Heart right ventricle (tissue), 16 donors: ENCODE data around the gene ZBP1. TPM values are rescaled to one million over a fixed set of nuclear protein-coding genes. Genes with fewer than 3 reads are reported as not detected.

Experiments
- ATAC-seq, 8 donors: fragments of 200-7000 bp; cut with Tn5 transposase; one replicate each; pipeline ENCODE4 v1.9.1; 2020; ENCODE audit warnings: mild to moderate bottlenecking in 8 of 8, moderate library complexity in 8 of 8, moderate number of reproducible peaks in 1 of 8
- DNase-seq, 2 donors: peaks; one replicate each; pipeline ENCODE4 v3.0.0-alpha.2; 2020
- H3K27ac ChIP-seq, 10 donors: fragments of 200-600 bp; sonication (generic) in 2 of 10; one replicate each; pipeline versions ENCODE4 v1.5.0 to v1.8.0; 2020 to 2022; ENCODE audit warnings: mild to moderate bottlenecking in 3 of 10
- H3K27me3 ChIP-seq, 7 donors: fragments of 200-600 bp; one replicate each; pipeline ENCODE4 v1.8.0; 2021 to 2022; ENCODE audit warnings: mild to moderate bottlenecking in 2 of 7
- H3K36me3 ChIP-seq, 9 donors: fragments of 200-600 bp; sonication (generic) in 1 of 9; one replicate each; pipeline versions ENCODE4 v1.5.0 to v1.8.0; 2020 to 2022; ENCODE audit warnings: mild to moderate bottlenecking in 2 of 9
- H3K4me1 ChIP-seq, 9 donors: fragments of 200-600 bp; sonication (generic) in 1 of 9; one replicate each; pipeline versions ENCODE4 v1.5.0 to v1.8.0; 2020 to 2022; ENCODE audit warnings: mild to moderate bottlenecking in 4 of 9
- H3K4me3 ChIP-seq, 10 donors: fragments of 200-600 bp; sonication (generic) in 2 of 10; one replicate each; pipeline versions ENCODE4 v1.5.0 to v1.8.0; 2020 to 2022; ENCODE audit warnings: mild to moderate bottlenecking in 7 of 10, moderate library complexity in 2 of 10
- H3K9me3 ChIP-seq, 11 donors: fragments of 200-600 bp in 10 of 11; sonication (generic) in 2 of 11; one replicate each; pipeline versions ENCODE4 v1.5.0 to v1.8.0; 2013 to 2022; ENCODE audit warnings: mild to moderate bottlenecking in 2 of 11, control low read depth in 1 of 11, moderate library complexity in 1 of 11
- WGBS, 2 donors: extraction: QIAGEN DNeasy Blood & Tissue Kit; methylation state at CpG; one replicate each; pipeline ENCODE4 v1.1.7; 2013; ENCODE audit warnings: inconsistent platforms in 1 of 2; 5-methylcytosine and 5-hydroxymethylcytosine counted together
- intact Hi-C, 10 donors: fragments of 100-400 bp; cut with DNase I; formaldehyde crosslinking; loops; one replicate each; pipeline versions ENCODE4 v1.11.1 to v1.14.2; 2022
- polyA plus RNA-seq, 2 donors: library from polyadenylated mRNA; stranded (reverse); fragments of 200-250 nt; gene quantifications; one replicate each; pipeline ENCODE4 v1.2.3, GENCODE V29; 2013
- total RNA-seq, 10 donors: library from RNA; stranded (reverse); fragmentation: NEBNext Ultra II Directional in 3 of 10; extraction: Animal tissue kit (Norgen Biotek cat#: 25700) in 3 of 10; gene quantifications; one replicate each; pipeline versions ENCODE4 v1.2.1 to v1.2.4, GENCODE V29; 2021 to 2023
- TF ChIP-seq, protein P1 (sequence below), 9 donors: fragments of 200-600 bp; sonication (generic) in 2 of 9; IDR thresholded peaks; one replicate each; pipeline versions ENCODE4 v1.5.0 to v1.8.0; 2021 to 2022; ENCODE audit warnings: antibody characterized with exemption in 9 of 9, mild to moderate bottlenecking in 5 of 9, moderate library complexity in 1 of 9
- donor health status: Arrhythmogenic right ventricular cardiomyopathy.
- donor health status: ischemic (EF 13 %, LVEDD 7.1; RV severe dilation, severe dysfunction).
- donor health status: healthy with polysubstance abuse.
- donor health status: DM: no; HTN: yes; CAD: no.
- donor health status: DM: no; HTN: no; CAD: no.
- donor health status: ischemic (EF 25% LVEDD 6.9; RV normal size, moderate dysfunction).
- donor health status: ischemic (EF 25% LVEDD 5.7; RV mildly dilated, moderate dysfunction).
- donor health status: healthy.
- donor health status: DM: yes; HTN: yes; CAD: no.
- donor health status: Ischemic cardiomyopathy.
- donor health status: ischemic (EF 35%, LVEDD 5.7; RV mildly dilated, moderate dysfunction).
- donor health status: nonischemic (EF 11% LVEDD 7.7; RV severe dilation, severe dysfunction).
- donor health status: DM: yes; HTN: yes; CAD: no.
- donor health status: PGD.
- donor health status: ischemic (EF 29% LVEDD 5.4; RV normal size, mild dysfunction).
- donor health status: nonischemic (EF 23%, LVEDD 6.1; RV moderate dilation, normal function).

ZBP1 gene
- total and polyA plus RNA-seq, 12 donors: 0.13 to 1.2 (median 0.31) TPM; not detected in 2

GRCh38 chr20:57586943-57587277 lies 33.3 kb downstream of the ZBP1 start:
- no peak overlapping the region for H3K4me3 ChIP-seq
- H3K4me1 ChIP-seq: peaks cover 0 to 11% (median 0%) of the 10 kb centered on the region in 9 donors
- intact Hi-C loops: no loop called here
- WGBS, 2 donors: 83 to 87% methylated on average over 10 of the region's 10 CpGs
- peaks cover 0 to 12% (median 6%) of the 10 kb centered on the region in 11 donors for H3K9me3 ChIP-seq
- peaks cover 0 to 48% (median 35%) of the 10 kb centered on the region in 7 donors for H3K27me3 ChIP-seq
- ATAC-seq: no peak
- TF ChIP-seq, protein P1, sequence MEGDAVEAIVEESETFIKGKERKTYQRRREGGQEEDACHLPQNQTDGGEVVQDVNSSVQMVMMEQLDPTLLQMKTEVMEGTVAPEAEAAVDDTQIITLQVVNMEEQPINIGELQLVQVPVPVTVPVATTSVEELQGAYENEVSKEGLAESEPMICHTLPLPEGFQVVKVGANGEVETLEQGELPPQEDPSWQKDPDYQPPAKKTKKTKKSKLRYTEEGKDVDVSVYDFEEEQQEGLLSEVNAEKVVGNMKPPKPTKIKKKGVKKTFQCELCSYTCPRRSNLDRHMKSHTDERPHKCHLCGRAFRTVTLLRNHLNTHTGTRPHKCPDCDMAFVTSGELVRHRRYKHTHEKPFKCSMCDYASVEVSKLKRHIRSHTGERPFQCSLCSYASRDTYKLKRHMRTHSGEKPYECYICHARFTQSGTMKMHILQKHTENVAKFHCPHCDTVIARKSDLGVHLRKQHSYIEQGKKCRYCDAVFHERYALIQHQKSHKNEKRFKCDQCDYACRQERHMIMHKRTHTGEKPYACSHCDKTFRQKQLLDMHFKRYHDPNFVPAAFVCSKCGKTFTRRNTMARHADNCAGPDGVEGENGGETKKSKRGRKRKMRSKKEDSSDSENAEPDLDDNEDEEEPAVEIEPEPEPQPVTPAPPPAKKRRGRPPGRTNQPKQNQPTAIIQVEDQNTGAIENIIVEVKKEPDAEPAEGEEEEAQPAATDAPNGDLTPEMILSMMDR (IDR thresholded peaks at IDR 0.05): no peak
- no peak for DNase-seq
- no peak overlapping the region for H3K27ac ChIP-seq
- H3K36me3 ChIP-seq: no peaks in the 10 kb centered on the region

DNA sequence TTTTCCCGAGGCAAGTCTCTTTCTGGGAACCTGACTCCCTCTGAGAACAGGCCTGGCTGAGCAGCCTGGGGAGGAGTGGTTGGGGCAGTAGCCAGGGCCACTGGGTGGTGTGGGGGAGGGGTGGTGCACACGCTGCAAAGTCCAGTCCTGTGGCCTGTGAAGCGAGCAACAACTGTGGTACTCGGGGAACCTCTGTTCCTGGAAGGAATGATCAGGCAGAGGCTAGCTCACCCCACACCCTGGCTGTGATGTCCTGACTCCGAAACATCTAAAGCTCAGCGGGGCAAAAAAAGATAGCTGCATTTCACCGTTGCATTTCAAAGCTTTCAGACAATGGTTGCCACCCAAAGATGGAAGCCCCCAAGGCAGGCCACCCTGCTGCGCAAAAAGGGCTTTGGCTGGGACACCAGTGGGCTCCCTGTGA lies 33.8 kb downstream of the ZBP1 start:
- 53 to 54% methylated on average over 8 of the region's 8 CpGs for WGBS, 2 donors
- DNase-seq (peak in 1 of 2 donors; percentile 13), ATAC-seq (peak in 2 of 8 donors; percentile 16 to 36)
- intact Hi-C loops: no loop called here
- H3K27me3 ChIP-seq: peaks cover 0 to 53% (median 38%) of the 10 kb centered on the region in 7 donors
- TF ChIP-seq, protein P1 (IDR thresholded peaks at IDR 0.05): no peak
- H3K36me3 ChIP-seq: no peaks in the 10 kb centered on the region
- H3K9me3 ChIP-seq: peaks cover 0 to 12% (median 6%) of the 10 kb centered on the region in 11 donors
- H3K4me3 ChIP-seq: no peak overlapping the region
- peaks cover 0 to 12% (median 0%) of the 10 kb centered on the region in 9 donors for H3K4me1 ChIP-seq
- H3K27ac ChIP-seq: no peak overlapping the region

DNA sequence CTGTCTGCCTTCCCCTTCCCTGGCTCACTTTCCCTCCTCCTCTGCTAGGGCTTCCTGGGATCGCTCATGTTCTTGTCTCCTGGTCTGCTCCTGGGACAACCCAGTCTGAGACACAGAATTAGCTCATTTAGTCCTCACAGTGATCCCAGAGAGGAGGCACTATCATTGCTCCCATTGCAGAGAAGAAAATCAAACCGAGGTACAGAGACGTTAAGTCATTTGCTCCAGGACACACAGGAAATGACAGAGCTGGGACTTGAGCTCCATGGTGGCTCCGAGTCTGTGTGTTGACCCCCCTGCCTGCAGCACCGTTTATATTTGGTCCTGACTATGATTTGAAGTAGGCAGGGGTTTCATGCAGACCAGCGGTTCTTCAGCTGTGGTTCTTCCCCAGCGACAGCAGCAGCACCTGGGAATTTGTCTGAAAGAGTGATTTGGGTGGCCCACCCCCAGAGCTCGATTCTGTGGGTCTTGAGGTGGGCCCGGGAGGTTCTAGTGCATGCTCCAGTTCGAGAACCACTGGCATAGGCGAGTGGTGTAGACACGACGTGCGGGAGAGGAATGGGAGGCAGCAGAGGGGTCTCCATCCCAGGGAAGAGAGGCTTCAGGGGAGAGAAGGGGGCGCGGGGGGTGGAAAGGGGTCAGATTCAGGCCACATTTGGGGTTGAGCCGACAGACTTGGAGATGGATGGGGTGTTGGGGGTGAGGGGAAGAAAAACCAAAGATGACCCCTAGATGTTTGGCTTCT lies 34.6 kb downstream of the ZBP1 start:
- Histone ChIP-seq H3K27me3 (peaks cover 0 to 59% (median 45%) of the 10 kb centered on the region in 7 donors), H3K4me3 (no peak overlapping the region), H3K9me3 (peaks cover 0 to 12% (median 6%) of the 10 kb centered on the region in 11 donors), H3K4me1 (peaks cover 0 to 12% (median 0%) of the 10 kb centered on the region in 9 donors), H3K36me3 (no peaks in the 10 kb centered on the region), H3K27ac (no peak overlapping the region)
- WGBS, 2 donors: 73 to 78% methylated on average over 17 of the region's 17 CpGs
- intact Hi-C loops: no loop called here
- DNase-seq (no peak), ATAC-seq (no peak)
- TF ChIP-seq, protein P1 (IDR thresholded peaks at IDR 0.05): no peak

GRCh38 chr20:57584768-57585461 lies 35.3 kb downstream of the ZBP1 start:
- H3K27ac ChIP-seq: no peak overlapping the region
- H3K4me1 ChIP-seq: peaks cover 0 to 12% (median 0%) of the 10 kb centered on the region in 9 donors
- no peak for ATAC-seq
- peaks cover 0 to 12% (median 6%) of the 10 kb centered on the region in 11 donors for H3K9me3 ChIP-seq
- 79 to 82% methylated on average over 8 of the region's 8 CpGs for WGBS, 2 donors
- TF ChIP-seq, protein P1 (IDR thresholded peaks at IDR 0.05): no peak
- H3K36me3 ChIP-seq: no peaks in the 10 kb centered on the region
- intact Hi-C loops: no loop called here
- H3K4me3 ChIP-seq: no peak overlapping the region
- DNase-seq: no peak
- H3K27me3 ChIP-seq: peaks cover 0 to 66% (median 51%) of the 10 kb centered on the region in 7 donors
